ENCODE results near the gene TBC1D16.

DNA sequence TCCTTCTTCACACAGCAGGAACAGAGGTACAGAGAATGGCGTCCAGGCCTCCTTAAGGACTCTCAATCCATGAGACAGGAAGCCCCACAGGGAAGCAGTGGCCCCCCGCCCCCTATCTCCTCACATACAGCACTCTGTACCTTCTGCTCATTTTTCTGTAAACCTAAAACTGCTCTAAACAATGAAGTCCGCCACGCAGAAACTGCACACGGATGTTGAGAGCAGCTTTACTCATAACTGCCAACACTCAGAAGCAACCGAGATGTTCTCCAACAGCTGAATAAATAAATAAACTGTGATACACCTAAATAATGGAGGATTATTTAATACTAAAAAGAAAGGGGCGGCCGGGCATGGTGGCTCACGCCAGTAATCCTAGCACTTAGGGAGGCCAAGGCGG, 9.9 kb downstream of the TBC1D16 start:
- TF ChIP-seq, protein P1, sequence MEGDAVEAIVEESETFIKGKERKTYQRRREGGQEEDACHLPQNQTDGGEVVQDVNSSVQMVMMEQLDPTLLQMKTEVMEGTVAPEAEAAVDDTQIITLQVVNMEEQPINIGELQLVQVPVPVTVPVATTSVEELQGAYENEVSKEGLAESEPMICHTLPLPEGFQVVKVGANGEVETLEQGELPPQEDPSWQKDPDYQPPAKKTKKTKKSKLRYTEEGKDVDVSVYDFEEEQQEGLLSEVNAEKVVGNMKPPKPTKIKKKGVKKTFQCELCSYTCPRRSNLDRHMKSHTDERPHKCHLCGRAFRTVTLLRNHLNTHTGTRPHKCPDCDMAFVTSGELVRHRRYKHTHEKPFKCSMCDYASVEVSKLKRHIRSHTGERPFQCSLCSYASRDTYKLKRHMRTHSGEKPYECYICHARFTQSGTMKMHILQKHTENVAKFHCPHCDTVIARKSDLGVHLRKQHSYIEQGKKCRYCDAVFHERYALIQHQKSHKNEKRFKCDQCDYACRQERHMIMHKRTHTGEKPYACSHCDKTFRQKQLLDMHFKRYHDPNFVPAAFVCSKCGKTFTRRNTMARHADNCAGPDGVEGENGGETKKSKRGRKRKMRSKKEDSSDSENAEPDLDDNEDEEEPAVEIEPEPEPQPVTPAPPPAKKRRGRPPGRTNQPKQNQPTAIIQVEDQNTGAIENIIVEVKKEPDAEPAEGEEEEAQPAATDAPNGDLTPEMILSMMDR (IDR thresholded peaks at IDR 0.05 in 4 of 5, conservative IDR thresholded peaks at IDR 0.05 in 1 of 5): no peak
- TF ChIP-seq POLR2A (IDR thresholded peaks at IDR 0.05): no peak

Measured in gastrocnemius medialis (tissue), 4 donors.